Progenitor cell of endocrine pancreas (in vitro differentiated cells): Measurements from ENCODE around the gene ISYNA1. TPM values are rescaled to one million over a fixed set of nuclear protein-coding genes. Genes with fewer than 3 reads are reported as not detected.

Experiments
- DNase-seq: peaks from one replicate; pipeline ENCODE4 v3.0.0; 2021; ENCODE audit warnings: low spot score; ENCODE audit not compliant: unreplicated experiment
- H3K27ac Mint-ChIP-seq: 2 replicates; pipeline ENCODE4 v1.8.0; 2021; ENCODE audit warnings: mild to moderate bottlenecking, moderate library complexity, mixed read lengths
- H3K27me3 Mint-ChIP-seq: 2 replicates; pipeline ENCODE4 v1.8.0; 2021; ENCODE audit warnings: mixed read lengths
- H3K36me3 Mint-ChIP-seq: 2 replicates; pipeline ENCODE4 v1.8.0; 2022; ENCODE audit warnings: mixed read lengths; ENCODE audit not compliant: insufficient read depth
- H3K4me1 Mint-ChIP-seq: 2 replicates; pipeline ENCODE4 v1.8.0; 2021; ENCODE audit warnings: low read depth, mixed read lengths
- H3K4me3 Mint-ChIP-seq: 2 replicates; pipeline ENCODE4 v1.8.0; 2021; ENCODE audit warnings: low read depth, mild to moderate bottlenecking, moderate library complexity, mixed read lengths
- H3K9me3 Mint-ChIP-seq: 2 replicates; pipeline ENCODE4 v1.8.0; 2021; ENCODE audit warnings: low read depth, mixed read lengths
- CTCF ChIP-seq: fragments of 200-600 bp; sonication (generic); IDR thresholded peaks from one replicate; pipeline ENCODE4 v1.5.0; 2021; ENCODE audit warnings: antibody characterized with exemption, mild to moderate bottlenecking; ENCODE audit not compliant: unreplicated experiment
- total RNA-seq: library from RNA; stranded (reverse); gene quantifications from 2 replicates; pipeline ENCODE4 v1.2.1, GENCODE V29; 2021

ISYNA1 gene
- total RNA-seq, 1 donor from 2014 or later = 234 TPM

GRCh38 chr19:18480006-18480691 is 42.2 kb upstream of the ISYNA1 start:
- Mint-ChIP-seq H3K27ac (no peak overlapping the region), H3K4me1 (peaks cover 8% of the 10 kb centered on the region), H3K36me3 (no peaks in the 10 kb centered on the region), H3K4me3 (no peak overlapping the region), H3K9me3 (no peaks in the 10 kb centered on the region), H3K27me3 (no peaks in the 10 kb centered on the region)
- TF ChIP-seq CTCF = no peak
- DNase-seq = no peak

- Mint-ChIP-seq H3K27ac (no peak overlapping the region), H3K36me3 (no peaks in the 10 kb centered on the region)
Measured at GRCh38 chr19:18478545-18479311, 40.8 kb upstream of the ISYNA1 start.

GRCh38 chr19:18477974-18478373 is 40.0 kb upstream of the ISYNA1 start:
- no peak for DNase-seq
- no peak overlapping the region for H3K27ac Mint-ChIP-seq
- H3K4me3 Mint-ChIP-seq = no peak overlapping the region
- H3K27me3 Mint-ChIP-seq = no peaks in the 10 kb centered on the region
- no peaks in the 10 kb centered on the region for H3K36me3 Mint-ChIP-seq
- no peaks in the 10 kb centered on the region for H3K9me3 Mint-ChIP-seq
- H3K4me1 Mint-ChIP-seq = peaks cover 8% of the 10 kb centered on the region
- TF ChIP-seq CTCF = no peak

More at GRCh38 chr19:18478545-18479311, 40.8 kb upstream of the ISYNA1 start:
- no peak for DNase-seq
- Mint-ChIP-seq H3K9me3 (no peaks in the 10 kb centered on the region), H3K4me3 (no peak overlapping the region), H3K27me3 (no peaks in the 10 kb centered on the region), H3K4me1 (peaks cover 8% of the 10 kb centered on the region)
- TF ChIP-seq CTCF = no peak

GRCh38 chr19:18477042-18477779 is 39.3 kb upstream of the ISYNA1 start:
- H3K4me1 Mint-ChIP-seq = peaks cover 8% of the 10 kb centered on the region
- H3K4me3 Mint-ChIP-seq = no peak overlapping the region
- H3K36me3 Mint-ChIP-seq = no peaks in the 10 kb centered on the region
- no peak overlapping the region for H3K27ac Mint-ChIP-seq
- no peaks in the 10 kb centered on the region for H3K9me3 Mint-ChIP-seq
- DNase-seq = no peak
- H3K27me3 Mint-ChIP-seq = no peaks in the 10 kb centered on the region
- peak; percentile 12 for TF ChIP-seq CTCF

- H3K27ac Mint-ChIP-seq = no peak overlapping the region
Measured at GRCh38 chr19:18476507-18477041, 38.6 kb upstream of the ISYNA1 start.

More at GRCh38 chr19:18476507-18477041, 38.6 kb upstream of the ISYNA1 start:
- H3K4me1 Mint-ChIP-seq = peaks cover 8% of the 10 kb centered on the region
- no peaks in the 10 kb centered on the region for H3K36me3 Mint-ChIP-seq
- no peak overlapping the region for H3K4me3 Mint-ChIP-seq
- no peak for TF ChIP-seq CTCF
- no peaks in the 10 kb centered on the region for H3K27me3 Mint-ChIP-seq
- H3K9me3 Mint-ChIP-seq = no peaks in the 10 kb centered on the region
- no peak for DNase-seq
